NCI-H128 (cell line): ENCODE results near the gene C1QTNF5.

ENCODE experiments used
- DNase-seq: peaks from one replicate; lab custom pipeline; 2025; ENCODE audit not compliant: unreplicated experiment; lab: John Stamatoyannopoulos, UW

C1QTNF5 gene

DNA sequence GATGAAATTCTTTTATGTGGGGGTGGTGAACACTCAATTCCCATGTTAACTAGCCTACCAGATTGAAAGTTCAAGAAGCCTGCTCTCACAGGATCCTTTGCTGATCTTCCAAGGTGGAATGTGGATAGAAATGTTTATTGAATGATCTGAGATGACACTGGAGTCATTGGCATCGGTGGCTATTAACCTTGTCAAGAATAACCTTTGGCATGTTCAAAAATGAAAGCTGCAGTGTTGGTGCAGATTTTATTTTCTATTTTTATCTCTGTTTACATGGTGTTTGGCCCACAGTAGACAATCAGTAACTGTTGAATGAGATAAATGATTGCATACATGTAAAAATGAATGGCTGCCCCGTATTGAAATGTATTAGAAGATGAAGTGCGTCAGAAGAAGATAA lies 42.7 kb downstream of the C1QTNF5 start:
- DNase-seq = no peak

- DNase-seq = no peak
Measured at GRCh38 chr11:119295178-119295577, 45.5 kb downstream of the C1QTNF5 start.

DNA sequence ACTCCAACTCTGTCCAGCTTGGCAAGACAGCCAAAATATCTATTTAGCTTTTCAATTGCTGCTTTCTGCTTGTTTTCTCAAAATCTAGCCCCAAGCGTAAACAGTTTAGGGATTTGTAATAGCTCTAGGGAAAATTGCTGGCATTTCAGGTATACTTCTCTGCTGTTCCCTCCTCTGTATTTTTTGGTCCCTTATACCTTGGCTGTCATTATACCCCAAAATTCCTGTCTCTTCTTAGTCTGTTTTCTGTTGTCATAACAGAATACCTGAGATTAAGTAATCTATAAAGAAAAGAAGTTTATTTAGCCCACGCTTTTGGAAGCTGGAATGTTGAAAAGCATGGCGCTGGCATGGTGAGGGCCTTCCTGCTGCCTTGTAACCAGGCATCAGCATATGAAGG lies 47.2 kb downstream of the C1QTNF5 start:
- DNase-seq = no peak

GRCh38 chr11:119290894-119291497 lies 49.7 kb downstream of the C1QTNF5 start:
- no peak for DNase-seq
